Panc1 (cell line): ENCODE data around the gene BCL11B. TPM values are rescaled to one million over a fixed set of nuclear protein-coding genes. Genes with fewer than 3 reads are reported as not detected.

Experiments used
- ATAC-seq: fragments of 200-7000 bp; cut with Tn5 transposase; 2 replicates; pipeline ENCODE4 v1.9.1; 2020; ENCODE audit warnings: mild to moderate bottlenecking, moderate library complexity
- BruUV-seq: library from RNA; stranded (reverse); fragments of 400-500 nt; replicated peaks from 2 replicates; lab custom pipeline; 2021; lab: Mats Ljungman, UMichigan
- CTCF ChIA-PET: fragments of 300-600 bp; sonication (Branson Sonifier 250); formaldehyde crosslinking; loops from one replicate; lab custom pipeline; 2022; ENCODE audit warnings: antibody characterized with exemption; lab: Charles Lee
- POLR2A ChIA-PET: fragments of 300-600 bp; sonication (Branson Sonifier 250); formaldehyde crosslinking; loops from one replicate; lab custom pipeline; 2022; ENCODE audit warnings: antibody characterized with exemption; lab: Charles Lee
- DNase-seq: peaks from one replicate; pipeline ENCODE4 v3.0.0-alpha.2; 2010; ENCODE audit warnings: low read depth, low spot score
- H3K27ac ChIP-seq: 2 replicates; pipeline ENCODE4 v1.5.1; 2011; ENCODE audit warnings: mild to moderate bottlenecking, low read length, inconsistent platforms
- H3K27me3 ChIP-seq: fragments of 200-500 bp; sonication (Bioruptor generic); 2 replicates; pipeline ENCODE4 v1.6.0; 2014; ENCODE audit warnings: low read length, inconsistent platforms; ENCODE audit not compliant: control insufficient read depth, insufficient read depth
- H3K36me3 ChIP-seq: fragments of 200-500 bp; sonication (Bioruptor generic); 2 replicates; pipeline ENCODE4 v1.5.1; 2014; ENCODE audit warnings: inconsistent platforms, mild to moderate bottlenecking, low read length, moderate library complexity; ENCODE audit not compliant: control insufficient read depth, insufficient read depth
- H3K4me1 ChIP-seq: 2 replicates; pipeline ENCODE4 v1.5.1; 2011; ENCODE audit warnings: inconsistent platforms, mild to moderate bottlenecking, low read length, moderate library complexity; ENCODE audit not compliant: control insufficient read depth, insufficient read depth
- H3K4me3 ChIP-seq, 2 experiments: 2 replicates each; pipeline ENCODE4 v1.5.1; 2011 to 2012; ENCODE audit warnings: low read depth in 2 of 2, low read length in 2 of 2, mild to moderate bottlenecking in 2 of 2, inconsistent platforms in 1 of 2, moderate library complexity in 1 of 2
- H3K9me3 ChIP-seq: fragments of 200-500 bp; sonication (Bioruptor generic); 2 replicates; pipeline ENCODE4 v1.5.1; 2014; ENCODE audit warnings: low read depth, mild to moderate bottlenecking, inconsistent platforms, low read length, moderate library complexity; ENCODE audit not compliant: control insufficient read depth, insufficient read depth
- CTCF ChIP-seq: fragments of 450-650 bp; IDR thresholded peaks from 2 replicates; pipeline ENCODE4 v1.5.1; 2017; ENCODE audit warnings: mild to moderate bottlenecking
- POLR2AphosphoS5 ChIP-seq: IDR thresholded peaks from 2 replicates; pipeline ENCODE4 v1.6.1; 2012; ENCODE audit warnings: mild to moderate bottlenecking, low read depth, low read length, moderate library complexity
- REST ChIP-seq, 2 experiments: IDR thresholded peaks; 2 replicates each; pipeline ENCODE4 v1.6.1; 2011 to 2012; ENCODE audit warnings: low read depth in 2 of 2, control low read depth in 1 of 2, low read length in 1 of 2, mild to moderate bottlenecking in 1 of 2, moderate library complexity in 1 of 2; ENCODE audit not compliant: insufficient read depth in 1 of 2
- SIN3A ChIP-seq: IDR thresholded peaks from 2 replicates; pipeline ENCODE4 v1.6.1; 2012; ENCODE audit warnings: low read depth, mild to moderate bottlenecking, low read length, moderate library complexity, borderline replicate concordance; ENCODE audit not compliant: insufficient read depth
- TCF7L2 ChIP-seq: IDR thresholded peaks from 2 replicates; pipeline ENCODE4 v1.6.1; 2011; ENCODE audit warnings: mild to moderate bottlenecking, low read depth, low read length, inconsistent platforms
- in situ Hi-C: cut with HindIII; loops from 2 replicates; pipeline ENCODE4 v1.10.0; 2016; ENCODE audit warnings: low sequenced_read_pairs, low pct_unique_long_range_greater_than_20kb
- intact Hi-C: fragments of 100-400 bp; cut with micrococcal nuclease; formaldehyde crosslinking; loops from one replicate; pipeline ENCODE4 v1.10.0; 2022; ENCODE audit not compliant: unreplicated experiment
- total RNA-seq: library from RNA; stranded (reverse); gene quantifications from one replicate; pipeline ENCODE4 v1.2.1, GENCODE V29; 2021; ENCODE audit not compliant: unreplicated experiment

BCL11B gene
- total RNA-seq, 1 experiment from 2014 or later, result 0.23 TPM

- intact Hi-C loops (no loop called here), in situ Hi-C loops (no loop called here)
- no TSS peak for BruUV-seq
- H3K27me3 ChIP-seq, result no peaks in the 10 kb centered on the region; the same call in 1 of the 2 replicates
- no peaks in the 10 kb centered on the region for H3K36me3 ChIP-seq
- DNase-seq (no peak), ATAC-seq (no peak)
- CTCF ChIA-PET, result no interaction called here
- TF ChIP-seq REST (IDR thresholded peaks at IDR 0.05; ENCODE audit: insufficient read depth in 1 of 2, low read depth in 2 of 2, low read length in 1 of 2) (no peak), SIN3A (no peak), CTCF (no peak), POLR2AphosphoS5 (no peak), TCF7L2 (no peak)
- H3K4me1 ChIP-seq, result no peaks in the 10 kb centered on the region; the same call in 1 of the 2 replicates
- POLR2A ChIA-PET, result no interaction called here
- H3K4me3 ChIP-seq, result no peak overlapping the region
- no peak overlapping the region for H3K27ac ChIP-seq
- no peaks in the 10 kb centered on the region for H3K9me3 ChIP-seq
Measured at GRCh38 chr14:99258876-99259726, 12.9 kb downstream of the BCL11B start.

- Histone ChIP-seq H3K9me3 (no peaks in the 10 kb centered on the region), H3K4me3 (no peak overlapping the region), H3K27me3 (no peaks in the 10 kb centered on the region; the same call in 1 of the 2 replicates), H3K36me3 (no peaks in the 10 kb centered on the region), H3K4me1 (no peaks in the 10 kb centered on the region; the same call in 1 of the 2 replicates), H3K27ac (no peak overlapping the region)
- POLR2A ChIA-PET, result no interaction called here
- TF ChIP-seq CTCF (no peak), TCF7L2 (no peak)
- in situ Hi-C loops, result no loop called here
- CTCF ChIA-PET, result no interaction called here
- no peak for ATAC-seq
- BruUV-seq, result no TSS peak
- no peak for DNase-seq
- intact Hi-C loops, result no loop called here
Measured at GRCh38 chr14:99258341-99258861, 13.6 kb downstream of the BCL11B start.
